ENCODE measurements around the gene PITPNC1.

- TF ChIP-seq MXI1 (conservative IDR thresholded peaks at IDR 0.05; ENCODE audit: poor library complexity, severe bottlenecking) = no peak
- no peak for TF ChIP-seq CTCF (IDR thresholded peaks at IDR 0.05; ENCODE audit: poor library complexity, severe bottlenecking)
- TF ChIP-seq POLR2AphosphoS5 (IDR thresholded peaks at IDR 0.05) = no peak
- no peak for TF ChIP-seq REST (IDR thresholded peaks at IDR 0.05; ENCODE audit: borderline replicate concordance)
- no peak for TF ChIP-seq EZH2 (IDR thresholded peaks at IDR 0.05; ENCODE audit: borderline replicate concordance, insufficient read depth, low read length, poor library complexity, severe bottlenecking)
- TF ChIP-seq EP300 (conservative IDR thresholded peaks at IDR 0.05; ENCODE audit: poor library complexity, severe bottlenecking) = no peak
- TF ChIP-seq RAD21 (conservative IDR thresholded peaks at IDR 0.05) = no peak
These were observed 59.2 kb downstream of the PITPNC1 start for GRCh38 chr17:67436233-67436632.

Measured in neural cell (in vitro differentiated cells).